ENCODE measurements around the gene TGIF1. TPM values are rescaled to one million over a fixed set of nuclear protein-coding genes. Genes with fewer than 3 reads are reported as not detected.

TGIF1 gene
- total and polyA plus RNA-seq, 4 donors: 49.1 to 74.5 (median 58.4) TPM

- DNase-seq (no peak), ATAC-seq (ENCODE audit: insufficient read depth, low FRiP score) (no peak)
- H3K9me3 ChIP-seq (ENCODE audit: control insufficient read depth in 4 of 4, insufficient read depth in 3 of 4, low read length in 3 of 4): no peaks in the 10 kb centered on the region
- no peaks in the 10 kb centered on the region for H3K4me1 ChIP-seq (ENCODE audit: control insufficient read depth in 5 of 5, insufficient read depth in 5 of 5, low read length in 5 of 5)
- H3K9ac ChIP-seq (ENCODE audit: insufficient read depth in 1 of 2, low read length in 2 of 2): no peak overlapping the region
- no peak for TF ChIP-seq CTCF (IDR thresholded peaks at IDR 0.05; ENCODE audit: control extremely low read depth, extremely low read depth)
- H3K36me3 ChIP-seq (ENCODE audit: control insufficient read depth in 4 of 4, insufficient read depth in 4 of 4, low read length in 4 of 4): no peaks in the 10 kb centered on the region
- 0 to 54% methylated on average over 1 of the region's 1 CpG for WGBS, 2 donors
- no peak overlapping the region for H3K27ac ChIP-seq (ENCODE audit: low read depth in 1 of 2, low read length in 1 of 2)
- no peak overlapping the region for H3K4me3 ChIP-seq
- H3K27me3 ChIP-seq (ENCODE audit: control insufficient read depth in 3 of 3, insufficient read depth in 3 of 3, low read length in 2 of 3): no peaks in the 10 kb centered on the region
These were observed 42.1 kb downstream of the TGIF1 start for GRCh38 chr18:3491981-3492555.

GRCh38 chr18:3492721-3493120 lies 42.7 kb downstream of the TGIF1 start:
- H3K4me1 ChIP-seq (ENCODE audit: control insufficient read depth in 5 of 5, insufficient read depth in 5 of 5, low read length in 5 of 5): no peaks in the 10 kb centered on the region
- no peak for DNase-seq
- H3K9me3 ChIP-seq (ENCODE audit: control insufficient read depth in 4 of 4, insufficient read depth in 3 of 4, low read length in 3 of 4): no peaks in the 10 kb centered on the region
- H3K27me3 ChIP-seq (ENCODE audit: control insufficient read depth in 3 of 3, insufficient read depth in 3 of 3, low read length in 2 of 3): peaks cover 0 to 2% (median 0%) of the 10 kb centered on the region in 3 donors
- no peak overlapping the region for H3K4me3 ChIP-seq
- no peak overlapping the region for H3K9ac ChIP-seq (ENCODE audit: insufficient read depth in 1 of 2, low read length in 2 of 2)
- no peak overlapping the region for H3K27ac ChIP-seq (ENCODE audit: low read depth in 1 of 2, low read length in 1 of 2)
- ATAC-seq (ENCODE audit: insufficient read depth, low FRiP score): no peak
- 73 to 89% methylated on average over 2 of the region's 2 CpGs for WGBS, 2 donors
- H3K36me3 ChIP-seq (ENCODE audit: control insufficient read depth in 4 of 4, insufficient read depth in 4 of 4, low read length in 4 of 4): no peaks in the 10 kb centered on the region
- no peak for TF ChIP-seq CTCF (IDR thresholded peaks at IDR 0.05; ENCODE audit: control extremely low read depth, extremely low read depth)

- H3K36me3 ChIP-seq (ENCODE audit: control insufficient read depth in 4 of 4, insufficient read depth in 4 of 4, low read length in 4 of 4): no peaks in the 10 kb centered on the region
- 60 to 74% methylated on average over 9 of the region's 9 CpGs for WGBS, 2 donors
- no peaks in the 10 kb centered on the region for H3K9me3 ChIP-seq (ENCODE audit: control insufficient read depth in 4 of 4, insufficient read depth in 3 of 4, low read length in 3 of 4)
- H3K27ac ChIP-seq (ENCODE audit: low read depth in 1 of 2, low read length in 1 of 2): no peak overlapping the region
- TF ChIP-seq CTCF (IDR thresholded peaks at IDR 0.05; ENCODE audit: control extremely low read depth, extremely low read depth): no peak
- no peak overlapping the region for H3K4me3 ChIP-seq
- ATAC-seq (ENCODE audit: insufficient read depth, low FRiP score) (no peak), DNase-seq (no peak)
- H3K9ac ChIP-seq (ENCODE audit: insufficient read depth in 1 of 2, low read length in 2 of 2): no peak overlapping the region
- H3K4me1 ChIP-seq (ENCODE audit: control insufficient read depth in 5 of 5, insufficient read depth in 5 of 5, low read length in 5 of 5): no peaks in the 10 kb centered on the region
- H3K27me3 ChIP-seq (ENCODE audit: control insufficient read depth in 3 of 3, insufficient read depth in 3 of 3, low read length in 2 of 3): peaks cover 0 to 8% (median 0%) of the 10 kb centered on the region in 3 donors
These were observed 43.7 kb downstream of the TGIF1 start for GRCh38 chr18:3493501-3494244.

All from lung (tissue), 12 donors.